Endodermal cell (in vitro differentiated cells): ENCODE measurements around the gene SLC3A2. TPM values are rescaled to one million over a fixed set of nuclear protein-coding genes. Genes with fewer than 3 reads are reported as not detected.

ENCODE experiments used
- DNase-seq: peaks from one replicate; pipeline ENCODE4 v3.0.0-alpha.2; 2017
- H3K27ac ChIP-seq: 2 replicates; pipeline ENCODE4 v1.5.1; 2013; ENCODE audit warnings: mild to moderate bottlenecking, low read depth, low read length, moderate library complexity
- H3K27me3 ChIP-seq: 2 replicates; pipeline ENCODE4 v1.6.1; 2013; ENCODE audit warnings: mild to moderate bottlenecking, low read length, moderate library complexity; ENCODE audit not compliant: insufficient read depth, control insufficient read depth, poor library complexity, severe bottlenecking
- H3K36me3 ChIP-seq: 2 replicates; pipeline ENCODE4 v1.7.0; 2013; ENCODE audit warnings: mild to moderate bottlenecking, low read length, moderate library complexity; ENCODE audit not compliant: control insufficient read depth, insufficient read depth
- H3K4me1 ChIP-seq: one replicate; pipeline ENCODE4 v1.7.0; 2013; ENCODE audit warnings: low read length; ENCODE audit not compliant: control insufficient read depth, insufficient read depth
- H3K4me3 ChIP-seq: 2 replicates; pipeline ENCODE4 v1.5.1; 2013; ENCODE audit warnings: mild to moderate bottlenecking, low read length, moderate library complexity
- H3K9ac ChIP-seq: 2 replicates; pipeline ENCODE4 v1.6.1; 2013; ENCODE audit warnings: mild to moderate bottlenecking, low read length, moderate library complexity; ENCODE audit not compliant: poor library complexity, severe bottlenecking; ENCODE audit errors: extremely low read depth
- H3K9me3 ChIP-seq: 2 replicates; pipeline ENCODE4 v1.6.1; 2013; ENCODE audit warnings: mild to moderate bottlenecking, low read length, moderate library complexity; ENCODE audit not compliant: control insufficient read depth
- H3K27ac Mint-ChIP-seq: 2 replicates; pipeline ENCODE4 v1.8.0; 2020; ENCODE audit warnings: mixed read lengths
- H3K27me3 Mint-ChIP-seq: 2 replicates; pipeline ENCODE4 v1.8.0; 2021; ENCODE audit warnings: mild to moderate bottlenecking, mixed read lengths; ENCODE audit not compliant: insufficient read depth
- H3K36me3 Mint-ChIP-seq: 2 replicates; pipeline ENCODE4 v1.8.0; 2020; ENCODE audit warnings: low read depth, mixed read lengths
- H3K4me1 Mint-ChIP-seq: 2 replicates; pipeline ENCODE4 v1.8.0; 2020; ENCODE audit warnings: mixed read lengths
- H3K4me3 Mint-ChIP-seq: 2 replicates; pipeline ENCODE4 v1.8.0; 2020; ENCODE audit warnings: mild to moderate bottlenecking, moderate library complexity, mixed read lengths
- H3K9me3 Mint-ChIP-seq: 2 replicates; pipeline ENCODE4 v1.8.0; 2020; ENCODE audit warnings: mild to moderate bottlenecking, mixed read lengths
- CTCF ChIP-seq: fragments of 200-600 bp; sonication (generic); conservative IDR thresholded peaks from 2 replicates; pipeline ENCODE4 v1.5.0; 2021; ENCODE audit warnings: antibody characterized with exemption, mild to moderate bottlenecking
- WGBS, 2 experiments: methylation state at CpG; one replicate each; pipeline versions ENCODE4 v1.1.5 to v1.1.7; 2013; ENCODE audit warnings: missing lambda C conversion rate in 2 of 2, mixed read lengths in 1 of 2; ENCODE audit not compliant: insufficient coverage in 1 of 2, insufficient read length in 1 of 2; 5-methylcytosine and 5-hydroxymethylcytosine counted together
- long read RNA-seq, 4 experiments: library from polyadenylated mRNA in 2 of 4; library from RNA in 1 of 4; library from capped mRNA in 1 of 4; stranded (forward) in 3 of 4; unstranded in 1 of 4; transcript quantifications; one replicate each; pipeline ENCODE4 v2.0.0, GENCODE V29; 2020 to 2021; ENCODE audit warnings: inconsistent platforms in 1 of 4
- polyA plus RNA-seq, 2 experiments: library from polyadenylated mRNA; stranded (reverse); fragments of 50-300 nt; gene quantifications; one replicate each; pipeline ENCODE4 v1.2.3, GENCODE V29; 2013
- total RNA-seq, 2 donors: library from RNA; stranded (reverse); fragmentation: NEBNext Ultra II Directional in 1 of 2; extraction: Animal tissue kit (Norgen Biotek cat#: 25700) in 1 of 2; gene quantifications; 2 replicates in 1 of 2; 3 replicates in 1 of 2; pipeline ENCODE4 v1.2.1, GENCODE V29; 2021

SLC3A2 gene
- 100 to 1,000 TPM; 438 to 488 TPM for total RNA-seq
- polyA plus RNA-seq (2013, experiment 1 of 2), result 216 TPM
- polyA plus RNA-seq (2013, experiment 2 of 2), result 179 TPM
- long read RNA-seq, experiment 1, transcript SLC3A2-208 (8 exons, 1,486 nt), result minor isoform, 9 of 202 reads
- long read RNA-seq, experiment 1, transcript SLC3A2-201 (9 exons, 1,904 nt), result major isoform, 106 of 202 reads
- long read RNA-seq, experiment 1, transcript SLC3A2-202 (10 exons, 1,993 nt), result minor isoform, 5 of 202 reads
- long read RNA-seq, experiment 1, transcript SLC3A2-206 (11 exons, 2,084 nt), result minor isoform, 10 of 202 reads
- long read RNA-seq, experiment 1, partial matches to known transcripts, result 50 of 202 reads
- long read RNA-seq, experiment 1, other reads (novel, unspliced or antisense), result 14 of 202 reads
- long read RNA-seq, experiment 2, transcript SLC3A2-201 (9 exons, 1,904 nt), result major isoform, 647 of 974 reads
- long read RNA-seq, experiment 2, transcript SLC3A2-204 (12 exons, 2,222 nt), result minor isoform, 19 of 974 reads
- long read RNA-seq, experiment 2, transcript SLC3A2-202 (10 exons, 1,993 nt), result minor isoform, 34 of 974 reads
- long read RNA-seq, experiment 2, transcript SLC3A2-206 (11 exons, 2,084 nt), result minor isoform, 181 of 974 reads
- long read RNA-seq, experiment 2, partial matches to known transcripts, result 12 of 974 reads
- long read RNA-seq, experiment 2, other reads (novel, unspliced or antisense), result 58 of 974 reads
- long read RNA-seq, experiment 3, transcript SLC3A2-202 (10 exons, 1,993 nt), result minor isoform, 88 of 3,469 reads
- long read RNA-seq, experiment 3, transcript SLC3A2-206 (11 exons, 2,084 nt), result minor isoform, 271 of 3,469 reads
- long read RNA-seq, experiment 3, transcript SLC3A2-201 (9 exons, 1,904 nt), result major isoform, 2,422 of 3,469 reads
- long read RNA-seq, experiment 3, transcript SLC3A2-203 (12 exons, 2,161 nt), result minor isoform, 257 of 3,469 reads
- long read RNA-seq, experiment 3, partial matches to known transcripts, result 54 of 3,469 reads
- long read RNA-seq, experiment 3, other reads (novel, unspliced or antisense), result 269 of 3,469 reads
- long read RNA-seq, experiment 4, transcript SLC3A2-208 (8 exons, 1,486 nt), result minor isoform, 7 of 247 reads
- long read RNA-seq, experiment 4, transcript SLC3A2-202 (10 exons, 1,993 nt), result minor isoform, 6 of 247 reads
- long read RNA-seq, experiment 4, transcript SLC3A2-206 (11 exons, 2,084 nt), result minor isoform, 26 of 247 reads
- long read RNA-seq, experiment 4, transcript SLC3A2-201 (9 exons, 1,904 nt), result major isoform, 183 of 247 reads
- long read RNA-seq, experiment 4, partial matches to known transcripts, result 6 of 247 reads
- long read RNA-seq, experiment 4, other reads (novel, unspliced or antisense), result 14 of 247 reads

- Histone ChIP-seq H3K27ac (peak within 1 kb of the TSS; percentile 98), H3K4me3 (peak within 1 kb of the TSS; percentile 95), H3K4me1 (peaks cover 13% of the 10 kb centered on the region), H3K9ac (peak within 1 kb of the TSS; percentile 99), H3K36me3 (peaks cover 67% of the 10 kb centered on the region), H3K27me3 (no peaks in the 10 kb centered on the region), H3K9me3 (no peaks in the 10 kb centered on the region)
- H3K9me3 Mint-ChIP-seq, result no peaks in the 10 kb centered on the region
- peak within 1 kb of the TSS; percentile 100 for H3K27ac Mint-ChIP-seq
- peak; percentile 97 for DNase-seq
- no peaks in the 10 kb centered on the region for H3K27me3 Mint-ChIP-seq
- peaks cover 53% of the 10 kb centered on the region for H3K4me1 Mint-ChIP-seq
- H3K4me3 Mint-ChIP-seq, result peak within 1 kb of the TSS; percentile 98
- WGBS, 2 experiments, result 0% methylated on average over 32 to 69 of the region's 69 CpGs
- TF ChIP-seq CTCF, result peak; percentile 85
- peaks cover 69% of the 10 kb centered on the region for H3K36me3 Mint-ChIP-seq
Observed at GRCh38 chr11:62880803-62881578, at the start of gene SLC3A2. TSS of gene SLC3A2 (plus strand) at chr11:62880896. CDS start at chr11:62881024, 128 bp downstream.

GRCh38 chr11:62830904-62831519 is 49.7 kb upstream of the SLC3A2 start:
- peaks cover 20% of the 10 kb centered on the region for H3K4me1 Mint-ChIP-seq
- H3K27me3 Mint-ChIP-seq, result no peaks in the 10 kb centered on the region
- WGBS, 2 experiments, result 2 to 6% methylated on average over 12 to 27 of the region's 33 CpGs
- DNase-seq, result no peak
- H3K27me3 ChIP-seq, result no peaks in the 10 kb centered on the region
- H3K9ac ChIP-seq, result peak overlapping the region; percentile 96
- no peak for TF ChIP-seq CTCF
- H3K9me3 Mint-ChIP-seq, result peaks cover 2% of the 10 kb centered on the region
- peak overlapping the region; percentile 98 for H3K4me3 ChIP-seq
- peak overlapping the region; percentile 100 for H3K27ac Mint-ChIP-seq
- peaks cover 50% of the 10 kb centered on the region for H3K36me3 ChIP-seq
- peaks cover 41% of the 10 kb centered on the region for H3K36me3 Mint-ChIP-seq
- peak overlapping the region; percentile 76 for H3K27ac ChIP-seq
- H3K9me3 ChIP-seq, result no peaks in the 10 kb centered on the region
- peaks cover 2% of the 10 kb centered on the region for H3K4me1 ChIP-seq
- peak overlapping the region; percentile 99 for H3K4me3 Mint-ChIP-seq
